Choroid plexus epithelial cell (primary cell): ENCODE data around the gene CDH18.
A peak's percentile ranks its signal among the peaks of the same experiment; 100 is the strongest.

Source experiments
- DNase-seq: peaks from one replicate; pipeline ENCODE4 v3.0.0-alpha.2; 2010; ENCODE audit warnings: low read depth
- H3K4me3 ChIP-seq: 2 replicates; pipeline ENCODE4 v1.5.1; 2011; ENCODE audit warnings: low read depth, mild to moderate bottlenecking, control low read depth, low read length, moderate library complexity
- TF ChIP-seq, protein P1 (sequence below): conservative IDR thresholded peaks from 2 replicates; pipeline ENCODE4 v1.5.1; 2011; ENCODE audit warnings: low read depth, mild to moderate bottlenecking, control low read depth, inconsistent platforms, low read length, moderate library complexity

The CDH18 gene

DNA sequence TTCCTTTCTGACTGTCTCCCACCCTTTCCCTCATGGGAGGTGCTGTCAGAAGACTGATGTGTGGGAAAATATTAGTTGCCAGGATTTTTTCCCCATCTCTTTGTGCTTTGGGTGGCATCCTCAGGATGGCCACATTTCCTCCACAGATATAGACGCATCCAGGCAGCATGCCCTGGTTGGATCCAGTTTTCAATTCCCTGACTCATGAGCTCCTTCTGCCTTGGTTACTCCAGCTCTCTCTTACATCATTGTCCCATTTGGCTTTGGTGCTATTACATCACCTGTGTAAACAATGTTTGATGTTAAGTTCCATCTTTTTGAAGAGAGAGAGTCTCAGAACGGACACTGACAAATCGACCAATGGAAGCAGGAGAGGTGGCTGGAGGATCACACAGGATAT is 302.5 kb downstream of the CDH18 start:
- TF ChIP-seq, protein P1, sequence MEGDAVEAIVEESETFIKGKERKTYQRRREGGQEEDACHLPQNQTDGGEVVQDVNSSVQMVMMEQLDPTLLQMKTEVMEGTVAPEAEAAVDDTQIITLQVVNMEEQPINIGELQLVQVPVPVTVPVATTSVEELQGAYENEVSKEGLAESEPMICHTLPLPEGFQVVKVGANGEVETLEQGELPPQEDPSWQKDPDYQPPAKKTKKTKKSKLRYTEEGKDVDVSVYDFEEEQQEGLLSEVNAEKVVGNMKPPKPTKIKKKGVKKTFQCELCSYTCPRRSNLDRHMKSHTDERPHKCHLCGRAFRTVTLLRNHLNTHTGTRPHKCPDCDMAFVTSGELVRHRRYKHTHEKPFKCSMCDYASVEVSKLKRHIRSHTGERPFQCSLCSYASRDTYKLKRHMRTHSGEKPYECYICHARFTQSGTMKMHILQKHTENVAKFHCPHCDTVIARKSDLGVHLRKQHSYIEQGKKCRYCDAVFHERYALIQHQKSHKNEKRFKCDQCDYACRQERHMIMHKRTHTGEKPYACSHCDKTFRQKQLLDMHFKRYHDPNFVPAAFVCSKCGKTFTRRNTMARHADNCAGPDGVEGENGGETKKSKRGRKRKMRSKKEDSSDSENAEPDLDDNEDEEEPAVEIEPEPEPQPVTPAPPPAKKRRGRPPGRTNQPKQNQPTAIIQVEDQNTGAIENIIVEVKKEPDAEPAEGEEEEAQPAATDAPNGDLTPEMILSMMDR, result no peak
- H3K4me3 ChIP-seq, result no peak overlapping the region
- no peak for DNase-seq

DNA sequence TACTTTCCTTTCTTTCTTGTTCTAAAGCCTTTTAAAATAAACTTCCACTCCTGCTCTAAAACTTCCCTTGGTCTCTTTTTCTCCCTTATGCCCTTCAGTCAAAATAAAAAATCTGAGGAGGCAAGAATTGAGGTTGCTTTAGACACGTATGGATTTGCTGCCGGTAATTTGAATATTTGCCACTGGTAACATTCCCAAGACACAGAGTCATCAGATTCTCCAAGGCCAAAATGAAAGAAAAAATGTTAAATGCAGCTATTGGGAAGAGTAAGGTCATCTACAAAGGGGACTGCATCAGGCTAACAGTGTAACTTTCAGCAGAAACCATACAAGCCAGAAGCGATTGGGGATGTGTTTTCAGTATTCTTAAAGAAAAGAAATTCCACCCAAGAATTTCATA is 311.1 kb downstream of the CDH18 start:
- H3K4me3 ChIP-seq, result no peak overlapping the region
- TF ChIP-seq, protein P1, result no peak
- DNase-seq, result peak; percentile 0

DNA sequence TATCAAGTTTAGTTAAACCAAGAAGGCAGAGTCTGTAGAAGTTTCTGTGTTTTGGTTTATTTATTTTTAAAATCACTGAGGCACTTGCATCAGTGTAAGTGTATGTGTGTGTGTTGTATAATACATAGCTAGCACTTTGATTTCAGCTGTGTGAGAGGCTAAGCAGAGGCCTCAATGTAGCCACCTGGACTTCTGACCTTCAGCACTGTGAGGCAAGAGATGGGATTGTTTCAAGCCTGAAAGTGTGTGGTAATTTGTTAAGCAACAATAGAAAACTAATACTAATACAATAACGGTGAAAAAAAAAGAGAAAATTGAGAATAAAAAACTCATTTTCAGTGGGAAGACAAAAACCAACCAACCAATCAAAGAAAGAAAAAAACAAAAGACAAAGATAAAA is 327.3 kb downstream of the CDH18 start:
- TF ChIP-seq, protein P1, result no peak
- no peak overlapping the region for H3K4me3 ChIP-seq
- DNase-seq, result no peak

DNA sequence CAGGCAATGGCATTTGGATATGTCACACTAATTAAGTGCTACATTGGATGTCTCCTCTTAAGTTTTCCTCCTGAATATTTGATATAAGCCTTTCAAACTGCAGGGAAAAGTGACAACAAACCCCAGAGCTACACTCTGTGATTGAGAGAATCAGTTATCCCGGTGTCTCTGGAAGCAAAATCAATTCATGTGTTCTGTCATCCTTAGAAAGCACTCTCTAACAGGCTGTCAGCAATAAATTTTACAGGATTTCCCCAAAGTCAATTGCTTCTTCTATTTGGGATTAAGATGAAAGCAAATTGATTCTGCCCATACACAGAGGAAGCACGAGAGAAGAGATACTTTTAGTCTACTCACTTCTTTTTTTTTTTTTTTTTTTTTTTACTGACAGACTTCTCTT is 332.4 kb downstream of the CDH18 start:
- DNase-seq, result no peak
- TF ChIP-seq, protein P1, result no peak
- no peak overlapping the region for H3K4me3 ChIP-seq

DNA sequence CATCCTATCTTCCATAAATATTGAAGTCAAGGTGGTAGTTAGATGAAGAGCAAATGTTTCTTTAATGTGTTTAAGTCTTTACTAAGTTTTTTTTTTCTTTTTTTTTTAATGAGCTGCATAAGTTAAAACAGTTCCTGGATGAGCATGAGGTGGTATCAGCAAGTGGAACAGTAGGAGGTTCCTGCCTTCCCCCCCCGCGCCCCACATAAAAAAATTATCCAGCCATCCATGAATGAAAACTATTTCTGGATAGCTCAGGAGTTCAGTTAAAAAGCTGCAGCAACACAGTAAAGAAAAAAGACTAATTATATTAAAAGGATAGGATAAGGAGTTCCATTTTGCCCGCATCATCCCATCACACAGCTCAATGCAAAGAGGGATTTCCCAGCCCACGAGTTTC is 349.5 kb downstream of the CDH18 start:
- no peak for DNase-seq
- H3K4me3 ChIP-seq, result no peak overlapping the region
- TF ChIP-seq, protein P1, result no peak

DNA sequence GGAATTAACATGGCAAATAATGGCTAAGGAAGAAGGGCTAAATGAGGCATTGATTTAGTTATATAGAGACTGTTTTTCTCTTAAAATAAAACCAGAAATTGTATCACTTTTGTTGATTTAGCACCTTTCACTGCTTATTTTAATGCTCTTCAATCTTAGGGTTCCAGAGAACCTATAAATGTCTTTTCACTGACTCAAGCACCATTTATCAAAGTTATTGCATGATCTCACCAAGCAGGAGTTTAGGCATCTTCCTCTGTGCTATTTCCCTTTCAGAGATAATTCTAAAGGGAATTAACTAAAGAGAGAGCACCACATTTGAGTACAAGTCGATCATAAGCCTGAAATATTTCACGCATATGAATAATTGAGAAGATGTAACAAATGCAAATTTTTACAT is 357.1 kb downstream of the CDH18 start:
- H3K4me3 ChIP-seq, result no peak overlapping the region
- TF ChIP-seq, protein P1, result no peak
- no peak for DNase-seq

DNA sequence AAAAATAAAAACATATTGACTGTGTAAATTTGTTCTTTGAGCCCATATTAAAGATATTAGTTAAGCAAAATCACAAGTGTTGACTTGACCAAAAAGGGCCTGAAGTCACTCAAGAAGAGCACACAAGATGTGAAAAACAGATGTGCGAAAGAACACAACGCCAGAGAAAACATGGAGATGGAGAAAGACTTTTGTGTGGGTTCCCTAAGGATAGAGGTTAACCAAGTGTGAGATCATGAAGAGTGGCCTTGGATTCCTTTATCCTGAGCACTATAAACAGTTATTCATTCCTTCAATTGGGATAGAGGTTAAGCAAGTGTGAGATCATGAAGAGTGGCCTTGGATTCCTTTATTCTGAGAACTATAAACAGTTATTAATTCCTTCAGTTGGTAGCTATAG is 361.8 kb downstream of the CDH18 start:
- DNase-seq, result no peak
- H3K4me3 ChIP-seq, result no peak overlapping the region
- TF ChIP-seq, protein P1, result no peak
